Neural progenitor cell (in vitro differentiated cells): ENCODE results near the gene C4orf50. TPM values are rescaled to one million over a fixed set of nuclear protein-coding genes. Genes with fewer than 3 reads are reported as not detected.
A peak's percentile ranks its signal among the peaks of the same experiment; 100 is the strongest.
"Not testable (repeated sequence)": the region's sequence is repeated elsewhere in the genome, so short reads cannot be mapped to it uniquely, and the experiment has no call there.

Experiments
- DNase-seq: peaks from one replicate; pipeline ENCODE4 v3.0.0-alpha.2; 2016; ENCODE audit warnings: low spot score
- H2AFZ ChIP-seq: fragments of 200-600 bp; sonication (generic); replicated peaks from 2 replicates; pipeline ENCODE4 v1.6.1; 2016; ENCODE audit warnings: antibody characterized with exemption
- H3F3A ChIP-seq: fragments of 200-600 bp; sonication (generic); 2 replicates; pipeline ENCODE4 v1.6.1; 2016; ENCODE audit warnings: antibody characterized with exemption, low read depth
- H3K27ac ChIP-seq: fragments of 200-600 bp; sonication (generic); 2 replicates; pipeline ENCODE4 v1.5.1; 2016; ENCODE audit warnings: mild to moderate bottlenecking
- H3K27me3 ChIP-seq: fragments of 200-600 bp; sonication (generic); 2 replicates; pipeline ENCODE4 v1.6.1; 2016; ENCODE audit warnings: mild to moderate bottlenecking, moderate library complexity
- H3K36me3 ChIP-seq: fragments of 200-600 bp; sonication (generic); 2 replicates; pipeline ENCODE4 v1.5.1; 2016
- H3K4me1 ChIP-seq: fragments of 200-600 bp; sonication (generic); 2 replicates; pipeline ENCODE4 v1.6.1; 2016; ENCODE audit warnings: mixed run types
- H3K4me2 ChIP-seq: fragments of 200-600 bp; sonication (generic); 2 replicates; pipeline ENCODE4 v1.6.1; 2016
- H3K4me3 ChIP-seq: fragments of 200-600 bp; sonication (generic); 2 replicates; pipeline ENCODE4 v1.5.1; 2016
- H3K79me2 ChIP-seq: fragments of 200-600 bp; sonication (generic); 2 replicates; pipeline ENCODE4 v1.6.1; 2016; ENCODE audit warnings: low read depth
- H3K9ac ChIP-seq: fragments of 200-600 bp; sonication (generic); 2 replicates; pipeline ENCODE4 v1.6.1; 2016
- H3K9me3 ChIP-seq: fragments of 200-600 bp; sonication (generic); 2 replicates; pipeline ENCODE4 v1.5.1; 2016; ENCODE audit warnings: low read depth
- H4K20me1 ChIP-seq: fragments of 200-600 bp; sonication (generic); 2 replicates; pipeline ENCODE4 v1.6.1; 2016; ENCODE audit warnings: low read depth
- H3K27ac Mint-ChIP-seq: 3 replicates; pipeline ENCODE4 v1.8.0; 2021; ENCODE audit warnings: mixed read lengths
- H3K27me3 Mint-ChIP-seq: 2 replicates; pipeline ENCODE4 v1.8.0; 2022; ENCODE audit warnings: low read depth, mild to moderate bottlenecking, inconsistent platforms, moderate library complexity, mixed read lengths; ENCODE audit not compliant: insufficient read depth
- H3K36me3 Mint-ChIP-seq: 3 replicates; pipeline ENCODE4 v1.8.0; 2021; ENCODE audit warnings: mixed read lengths
- H3K4me1 Mint-ChIP-seq: 3 replicates; pipeline ENCODE4 v1.8.0; 2021; ENCODE audit warnings: mixed read lengths
- H3K4me3 Mint-ChIP-seq: 3 replicates; pipeline ENCODE4 v1.8.0; 2021; ENCODE audit warnings: mild to moderate bottlenecking, moderate library complexity, mixed read lengths
- H3K9me3 Mint-ChIP-seq: 3 replicates; pipeline ENCODE4 v1.8.0; 2020; ENCODE audit warnings: mixed read lengths
- EZH2 ChIP-seq: fragments of 200-600 bp; sonication (generic); IDR thresholded peaks from 2 replicates; pipeline ENCODE4 v1.6.1; 2017; ENCODE audit warnings: antibody characterized with exemption, mild to moderate bottlenecking, moderate library complexity
- EZH2phosphoT487 ChIP-seq: fragments of 200-600 bp; sonication (generic); IDR thresholded peaks from 2 replicates; pipeline ENCODE4 v1.6.1; 2017; ENCODE audit warnings: antibody characterized with exemption
- total RNA-seq: library from RNA; depleted of rRNA; stranded (reverse); fragments of >200 nt; gene quantifications from 2 replicates; pipeline ENCODE4 v1.2.3, GENCODE V29; 2015; ENCODE audit warnings: low replicate concordance
- TF ChIP-seq, protein P1 (sequence below): fragments of 200-600 bp; sonication (generic); IDR thresholded peaks from 2 replicates; pipeline ENCODE4 v1.5.1; 2017; ENCODE audit warnings: antibody characterized with exemption, mild to moderate bottlenecking

C4orf50 gene
- total RNA-seq, 1 donor from 2014 or later = 0.32 TPM

DNA sequence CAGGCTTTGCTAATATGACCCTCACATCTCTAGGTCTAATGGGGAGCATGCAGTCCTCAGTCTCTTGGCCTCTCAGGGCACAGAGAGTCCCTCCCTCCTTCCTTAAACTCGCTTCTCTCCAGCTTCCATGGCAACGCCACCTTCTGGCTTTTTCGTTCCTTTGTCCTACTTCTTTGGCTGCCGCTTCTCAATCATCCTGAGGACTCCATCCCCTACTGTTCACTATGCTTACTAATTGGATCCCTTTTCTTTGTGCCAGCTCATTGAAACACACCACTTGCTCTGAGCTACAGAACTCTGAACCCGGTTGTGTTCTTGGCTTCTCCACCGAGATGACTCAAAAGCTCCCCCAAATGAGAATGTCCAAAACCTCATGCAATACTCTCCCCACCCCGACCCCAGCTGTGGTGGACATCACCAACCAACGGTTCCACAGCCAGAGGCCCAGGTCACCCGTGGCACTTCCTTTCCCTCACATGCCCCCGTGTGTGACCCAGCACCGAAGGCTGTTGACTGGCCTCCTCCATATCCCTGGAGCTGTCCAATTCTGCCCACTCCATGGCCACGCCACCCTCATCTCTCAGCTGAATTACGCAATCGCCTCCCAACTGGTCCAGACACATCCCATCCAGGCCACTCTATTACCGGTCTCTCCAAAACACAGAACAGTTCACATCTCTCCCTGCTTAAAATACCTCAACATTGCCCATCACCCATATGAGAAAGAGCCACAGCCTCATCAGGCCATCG, 160.0 kb downstream of the C4orf50 start:
- Histone ChIP-seq H4K20me1 (peaks cover 44% of the 10 kb centered on the region), H3K9me3 (no peaks in the 10 kb centered on the region), H3K4me1 (peaks cover 14% of the 10 kb centered on the region), H3K9ac (no peak overlapping the region), H3K4me3 (no peak overlapping the region), H3F3A (peaks cover 10% of the 10 kb centered on the region), H2AFZ (no peak overlapping the region), H3K36me3 (no peaks in the 10 kb centered on the region), H3K27me3 (no peaks in the 10 kb centered on the region), H3K4me2 (peak overlapping the region; percentile 52), H3K27ac (peak overlapping the region; percentile 43), H3K79me2 (peaks cover 17% of the 10 kb centered on the region)
- Mint-ChIP-seq H3K4me3 (no peak overlapping the region), H3K4me1 (no peaks in the 10 kb centered on the region), H3K27ac (no peak overlapping the region), H3K36me3 (peaks cover 9% of the 10 kb centered on the region), H3K27me3 (peaks cover 2% of the 10 kb centered on the region), H3K9me3 (no peaks in the 10 kb centered on the region)
- peak; percentile 84 for DNase-seq
- TF ChIP-seq, protein P1, sequence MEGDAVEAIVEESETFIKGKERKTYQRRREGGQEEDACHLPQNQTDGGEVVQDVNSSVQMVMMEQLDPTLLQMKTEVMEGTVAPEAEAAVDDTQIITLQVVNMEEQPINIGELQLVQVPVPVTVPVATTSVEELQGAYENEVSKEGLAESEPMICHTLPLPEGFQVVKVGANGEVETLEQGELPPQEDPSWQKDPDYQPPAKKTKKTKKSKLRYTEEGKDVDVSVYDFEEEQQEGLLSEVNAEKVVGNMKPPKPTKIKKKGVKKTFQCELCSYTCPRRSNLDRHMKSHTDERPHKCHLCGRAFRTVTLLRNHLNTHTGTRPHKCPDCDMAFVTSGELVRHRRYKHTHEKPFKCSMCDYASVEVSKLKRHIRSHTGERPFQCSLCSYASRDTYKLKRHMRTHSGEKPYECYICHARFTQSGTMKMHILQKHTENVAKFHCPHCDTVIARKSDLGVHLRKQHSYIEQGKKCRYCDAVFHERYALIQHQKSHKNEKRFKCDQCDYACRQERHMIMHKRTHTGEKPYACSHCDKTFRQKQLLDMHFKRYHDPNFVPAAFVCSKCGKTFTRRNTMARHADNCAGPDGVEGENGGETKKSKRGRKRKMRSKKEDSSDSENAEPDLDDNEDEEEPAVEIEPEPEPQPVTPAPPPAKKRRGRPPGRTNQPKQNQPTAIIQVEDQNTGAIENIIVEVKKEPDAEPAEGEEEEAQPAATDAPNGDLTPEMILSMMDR = peak; percentile 12
- no peak for TF ChIP-seq EZH2

DNA sequence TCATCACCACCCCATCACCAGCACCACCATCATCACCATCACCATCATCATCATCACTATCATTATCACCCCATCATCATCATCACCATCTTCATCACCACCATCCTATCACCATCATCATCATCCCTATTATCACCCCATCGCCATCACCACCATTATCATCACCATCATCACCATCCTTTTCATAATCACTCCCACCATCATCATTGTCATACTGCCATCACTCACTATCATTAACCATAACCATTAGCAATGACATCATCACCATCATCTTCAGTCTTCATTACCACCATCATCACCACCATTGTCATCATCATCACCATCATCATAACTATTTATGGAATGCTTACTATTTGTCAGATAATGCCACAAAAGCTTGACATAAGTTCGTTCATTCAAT, 161.0 kb downstream of the C4orf50 start:
- Histone ChIP-seq H3K9ac (no peak overlapping the region), H3K27me3 (no peaks in the 10 kb centered on the region), H2AFZ (no peak overlapping the region), H4K20me1 (peaks cover 45% of the 10 kb centered on the region), H3K36me3 (no peaks in the 10 kb centered on the region), H3K4me1 (peaks cover 14% of the 10 kb centered on the region), H3K4me3 (no peak overlapping the region), H3K9me3 (no peaks in the 10 kb centered on the region), H3F3A (peaks cover 10% of the 10 kb centered on the region), H3K27ac (no peak overlapping the region), H3K79me2 (peaks cover 17% of the 10 kb centered on the region), H3K4me2 (no peak overlapping the region)
- Mint-ChIP-seq H3K4me1 (no peaks in the 10 kb centered on the region), H3K4me3 (no peak overlapping the region), H3K9me3 (no peaks in the 10 kb centered on the region), H3K27me3 (peaks cover 4% of the 10 kb centered on the region), H3K27ac (no peak overlapping the region), H3K36me3 (peaks cover 9% of the 10 kb centered on the region)
- no peak for DNase-seq
- TF ChIP-seq EZH2 (no peak), EZH2phosphoT487 (no peak)
- TF ChIP-seq, protein P1 = no peak

DNA sequence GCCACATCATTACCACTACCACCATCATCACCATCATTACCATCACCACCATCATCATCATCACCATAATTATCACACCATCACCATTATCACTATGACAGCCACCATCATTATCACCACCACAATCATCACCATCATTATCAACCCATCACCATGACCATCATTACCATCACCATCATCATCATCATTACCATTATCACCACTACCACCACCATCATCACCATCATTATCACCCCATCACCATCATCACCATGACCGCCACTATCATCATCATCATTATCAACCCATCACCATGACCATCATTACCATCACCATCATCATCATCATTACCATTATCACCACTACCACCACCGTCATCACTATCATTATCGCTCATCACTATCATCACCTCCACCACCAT, 161.9 kb downstream of the C4orf50 start:
- H3K27ac ChIP-seq, H3K9ac ChIP-seq, H3K27me3 Mint-ChIP-seq, H3K4me3 Mint-ChIP-seq, H3K36me3 ChIP-seq, H3K27me3 ChIP-seq, H3K36me3 Mint-ChIP-seq, H3K9me3 ChIP-seq, H3K9me3 Mint-ChIP-seq, H3K4me3 ChIP-seq, DNase-seq, H2AFZ ChIP-seq, H3K27ac Mint-ChIP-seq, H3K4me2 ChIP-seq, H3K4me1 Mint-ChIP-seq, H3F3A ChIP-seq: not testable (repeated sequence)
- peaks cover 17% of the 10 kb centered on the region for H3K79me2 ChIP-seq
- peaks cover 40% of the 10 kb centered on the region for H4K20me1 ChIP-seq
- H3K4me1 ChIP-seq = peaks cover 14% of the 10 kb centered on the region

DNA sequence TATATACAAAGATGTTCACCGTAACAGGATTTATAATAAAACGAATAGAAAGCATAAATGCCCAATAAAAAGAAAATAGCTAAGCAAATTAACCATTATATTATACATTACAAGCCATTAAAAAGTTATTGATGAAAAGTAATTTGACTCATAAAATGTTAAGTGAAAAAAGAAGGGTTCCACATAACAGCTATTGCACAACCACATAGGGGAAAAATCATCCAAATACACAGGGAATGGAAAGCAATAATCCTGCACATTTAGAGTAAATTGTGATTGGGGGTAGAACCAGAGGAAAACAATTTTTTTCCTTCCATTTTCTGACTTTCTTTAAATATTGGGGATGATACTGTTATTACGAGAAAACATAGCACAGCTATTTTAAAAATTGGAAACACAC, 163.3 kb downstream of the C4orf50 start:
- H4K20me1 ChIP-seq = peaks cover 36% of the 10 kb centered on the region
- H3K79me2 ChIP-seq = peaks cover 17% of the 10 kb centered on the region
- H3K9me3 ChIP-seq = no peaks in the 10 kb centered on the region
- Mint-ChIP-seq H3K9me3 (no peaks in the 10 kb centered on the region), H3K27me3 (peaks cover 3% of the 10 kb centered on the region), H3K4me3 (no peak overlapping the region), H3K4me1 (no peaks in the 10 kb centered on the region), H3K36me3 (peaks cover 13% of the 10 kb centered on the region), H3K27ac (no peak overlapping the region)
- no peak overlapping the region for H2AFZ ChIP-seq
- H3K4me1 ChIP-seq = peaks cover 14% of the 10 kb centered on the region
- no peak for DNase-seq
- H3F3A ChIP-seq = peaks cover 10% of the 10 kb centered on the region
- H3K27me3 ChIP-seq = no peaks in the 10 kb centered on the region
- TF ChIP-seq EZH2phosphoT487 (no peak), EZH2 (no peak)
- TF ChIP-seq, protein P1 = no peak
- H3K9ac ChIP-seq = no peak overlapping the region
- H3K4me2 ChIP-seq = no peak overlapping the region
- H3K4me3 ChIP-seq = no peak overlapping the region
- no peaks in the 10 kb centered on the region for H3K36me3 ChIP-seq
- no peak overlapping the region for H3K27ac ChIP-seq
